Body of pancreas (tissue), 4 donors: Measurements from ENCODE around the gene SERPINB1. TPM values are rescaled to one million over a fixed set of nuclear protein-coding genes. Genes with fewer than 3 reads are reported as not detected.
A peak's percentile ranks its signal among the peaks of the same experiment; 100 is the strongest.

Source experiments
- ATAC-seq: fragments of 150-250 bp; one replicate; pipeline ENCODE4 v1.9.1; 2016
- DNase-seq, 4 donors: peaks; one replicate each; pipeline ENCODE4 v3.0.0-alpha.2; 2019
- H3K27ac ChIP-seq, 4 donors: fragments of 200-600 bp; sonication (generic); 1 replicate in 3 of 4; 2 replicates in 1 of 4; pipeline versions ENCODE4 v1.5.1 to v1.6.1; 2016 to 2019; ENCODE audit warnings: mild to moderate bottlenecking in 1 of 4, mixed read lengths in 1 of 4, moderate library complexity in 1 of 4
- H3K27me3 ChIP-seq, 2 donors: fragments of 200-600 bp; sonication (generic); one replicate each; pipeline ENCODE4 v1.6.0; 2016; ENCODE audit warnings: mild to moderate bottlenecking in 1 of 2
- H3K36me3 ChIP-seq, 2 donors: fragments of 200-600 bp; sonication (generic); replicated peaks in 1 of 2; 2 replicates each; pipeline ENCODE4 v1.5.1; 2016; ENCODE audit warnings: low read depth in 2 of 2; ENCODE audit not compliant: insufficient read depth in 1 of 2
- H3K4me1 ChIP-seq: fragments of 200-600 bp; sonication (generic); one replicate; pipeline ENCODE4 v1.6.0; 2016
- H3K4me3 ChIP-seq, 2 donors: fragments of 200-600 bp; sonication (generic); 1 replicate in 1 of 2; 2 replicates in 1 of 2; pipeline ENCODE4 v1.5.1; 2016 to 2019
- H3K9me3 ChIP-seq, 3 donors: fragments of 200-600 bp; sonication (generic); 1 replicate in 2 of 3; 2 replicates in 1 of 3; pipeline ENCODE4 v1.5.1; 2016
- POLR2A ChIP-seq, 3 donors: fragments of 450-650 bp; IDR thresholded peaks; one replicate each; pipeline ENCODE4 v1.6.1; 2016; ENCODE audit warnings: antibody characterized with exemption in 3 of 3, mild to moderate bottlenecking in 2 of 3
- WGBS, 2 donors: methylation state at CpG; one replicate each; pipeline ENCODE4 v1.1.5; 2017; 5-methylcytosine and 5-hydroxymethylcytosine counted together
- intact Hi-C: fragments of 100-400 bp; cut with DNase I; formaldehyde crosslinking; loops from one replicate; pipeline ENCODE4 v1.15.1; 2023
- total RNA-seq, 2 donors: library from RNA; depleted of rRNA; stranded (reverse); fragments of >200 nt; gene quantifications; one replicate each; pipeline ENCODE4 v1.1.0, GENCODE V29; 2016
- TF ChIP-seq, protein P1 (sequence below), 7 experiments: fragments of 450-650 bp in 4 of 7; fragments of 200-600 bp in 3 of 7; sonication (generic) in 3 of 7; IDR thresholded peaks; one replicate each; pipeline ENCODE4 v1.5.1; 2016 to 2019; ENCODE audit warnings: antibody characterized with exemption in 7 of 7

Gene SERPINB1
- 10 to 100 TPM; 19.1 to 80.4 TPM for total RNA-seq

DNA sequence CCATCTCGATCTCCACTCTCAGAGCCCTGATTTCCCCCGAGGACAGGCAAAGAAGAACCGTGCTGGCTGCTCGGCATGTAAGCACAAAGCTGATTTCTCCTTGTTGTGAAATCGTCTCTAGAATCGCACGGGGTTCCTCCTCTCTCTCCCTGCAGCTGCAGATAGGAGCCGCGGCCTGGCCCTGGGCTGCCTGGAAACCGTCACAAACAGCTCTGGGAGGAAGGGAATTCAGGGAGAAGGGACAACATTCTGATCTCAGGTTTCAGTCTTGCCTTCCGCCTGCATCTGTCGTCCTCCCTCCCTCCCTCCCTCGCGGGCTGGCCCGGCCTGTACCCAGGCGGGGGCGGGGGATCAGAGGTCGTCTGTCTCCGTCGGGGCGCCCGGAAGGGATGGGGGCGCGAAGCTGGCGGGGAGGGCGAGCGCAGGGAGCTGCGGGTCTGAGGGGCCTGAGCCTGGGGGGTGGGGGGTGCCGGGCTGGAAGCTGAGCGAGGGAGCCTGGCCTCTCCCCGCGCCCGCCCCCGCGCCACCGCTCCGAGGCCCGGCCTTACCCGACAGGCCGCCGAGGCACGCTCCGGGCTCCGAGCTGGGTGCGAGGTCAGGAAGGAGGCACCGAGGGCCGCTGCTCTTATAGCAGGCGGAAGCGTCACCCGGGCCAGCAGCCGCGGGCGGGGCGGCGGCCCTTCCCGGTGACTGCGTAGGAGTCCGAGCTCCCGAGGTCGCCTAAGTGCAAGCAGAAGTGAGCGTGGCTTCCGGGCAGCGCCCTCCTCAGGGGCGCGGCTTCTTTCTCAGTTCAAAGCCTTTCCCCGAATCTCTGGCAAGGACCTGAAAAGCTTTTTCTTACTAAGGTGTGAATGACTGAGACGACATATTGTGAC is at the start of gene SERPINB1:
Gene SERPINB1 (minus strand): TSS at position 600 of the 875 bp plus-strand sequence. CDS start 1,277 bp downstream, outside the sequence.
- peak; percentile 83 for ATAC-seq
- peaks cover 0 to 10% of the 10 kb centered on the region in 2 donors for H3K36me3 ChIP-seq
- H3K27me3 ChIP-seq = no peaks in the 10 kb centered on the region
- peak; percentile 92 to 95 (median 93) for DNase-seq
- H3K27ac ChIP-seq = peak within 1 kb of the TSS; percentile 92 to 99 (median 97)
- H3K4me3 ChIP-seq = peak within 1 kb of the TSS; percentile 5 to 40
- H3K9me3 ChIP-seq = no peaks in the 10 kb centered on the region
- TF ChIP-seq, protein P1, sequence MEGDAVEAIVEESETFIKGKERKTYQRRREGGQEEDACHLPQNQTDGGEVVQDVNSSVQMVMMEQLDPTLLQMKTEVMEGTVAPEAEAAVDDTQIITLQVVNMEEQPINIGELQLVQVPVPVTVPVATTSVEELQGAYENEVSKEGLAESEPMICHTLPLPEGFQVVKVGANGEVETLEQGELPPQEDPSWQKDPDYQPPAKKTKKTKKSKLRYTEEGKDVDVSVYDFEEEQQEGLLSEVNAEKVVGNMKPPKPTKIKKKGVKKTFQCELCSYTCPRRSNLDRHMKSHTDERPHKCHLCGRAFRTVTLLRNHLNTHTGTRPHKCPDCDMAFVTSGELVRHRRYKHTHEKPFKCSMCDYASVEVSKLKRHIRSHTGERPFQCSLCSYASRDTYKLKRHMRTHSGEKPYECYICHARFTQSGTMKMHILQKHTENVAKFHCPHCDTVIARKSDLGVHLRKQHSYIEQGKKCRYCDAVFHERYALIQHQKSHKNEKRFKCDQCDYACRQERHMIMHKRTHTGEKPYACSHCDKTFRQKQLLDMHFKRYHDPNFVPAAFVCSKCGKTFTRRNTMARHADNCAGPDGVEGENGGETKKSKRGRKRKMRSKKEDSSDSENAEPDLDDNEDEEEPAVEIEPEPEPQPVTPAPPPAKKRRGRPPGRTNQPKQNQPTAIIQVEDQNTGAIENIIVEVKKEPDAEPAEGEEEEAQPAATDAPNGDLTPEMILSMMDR (IDR thresholded peaks at IDR 0.05) = peak in 3 of 7 experiments; percentile 12 to 33 (median 29)
- peak; percentile 75 to 94 (median 94) for TF ChIP-seq POLR2A (IDR thresholded peaks at IDR 0.05)
- peaks cover 62% of the 10 kb centered on the region for H3K4me1 ChIP-seq
- 0 to 2% methylated on average over 14 to 43 of the region's 67 CpGs for WGBS, 2 donors
- intact Hi-C loops = no loop called here

DNA sequence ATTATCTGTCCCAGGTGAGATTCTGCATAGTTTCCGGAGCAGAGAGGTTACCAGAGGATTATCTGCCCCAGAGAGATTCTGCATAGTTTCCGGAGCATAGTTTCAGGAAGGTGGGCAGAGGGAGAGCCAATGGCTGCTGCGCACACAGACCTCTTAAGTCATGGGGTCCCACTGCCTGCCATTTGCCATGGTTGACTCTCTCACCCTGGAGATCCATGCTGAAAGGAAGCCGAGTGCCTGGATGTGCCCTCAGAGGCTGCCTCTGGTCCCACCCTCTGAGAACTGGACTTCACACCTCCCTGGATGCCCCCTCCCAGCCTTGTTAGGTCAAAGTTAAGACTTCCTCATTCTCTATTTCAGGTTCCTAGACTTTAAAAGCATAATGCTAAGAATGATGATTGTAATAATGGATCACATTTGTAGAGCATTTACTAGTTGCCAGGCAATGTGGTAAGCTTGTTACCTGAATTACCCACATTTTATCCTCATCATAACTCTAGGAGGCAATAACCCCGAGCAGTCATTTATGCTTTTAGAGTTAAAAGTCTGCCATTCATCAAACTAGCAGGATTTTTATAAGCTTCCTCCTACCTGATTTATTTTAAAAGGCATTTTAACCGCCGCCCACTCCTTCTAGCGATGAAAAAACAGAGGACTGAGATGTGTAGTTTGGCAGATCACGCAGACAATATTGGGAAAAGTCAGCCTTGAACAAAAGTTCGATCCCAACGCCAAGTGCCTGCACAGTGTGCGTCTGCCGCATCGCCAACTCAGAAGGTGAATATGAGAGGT is 49.5 kb upstream of the SERPINB1 start:
- H3K9me3 ChIP-seq = no peaks in the 10 kb centered on the region
- H3K4me1 ChIP-seq = no peaks in the 10 kb centered on the region
- H3K36me3 ChIP-seq = no peaks in the 10 kb centered on the region
- no peak overlapping the region for H3K4me3 ChIP-seq
- H3K27me3 ChIP-seq = no peaks in the 10 kb centered on the region
- WGBS, 2 donors = 83 to 86% methylated on average over 14 of the region's 14 CpGs
- ATAC-seq (no peak), DNase-seq (no peak)
- intact Hi-C loops = no loop called here
- H3K27ac ChIP-seq = no peak overlapping the region
- TF ChIP-seq, protein P1 (IDR thresholded peaks at IDR 0.05) = no peak
- TF ChIP-seq POLR2A (IDR thresholded peaks at IDR 0.05) = no peak

DNA sequence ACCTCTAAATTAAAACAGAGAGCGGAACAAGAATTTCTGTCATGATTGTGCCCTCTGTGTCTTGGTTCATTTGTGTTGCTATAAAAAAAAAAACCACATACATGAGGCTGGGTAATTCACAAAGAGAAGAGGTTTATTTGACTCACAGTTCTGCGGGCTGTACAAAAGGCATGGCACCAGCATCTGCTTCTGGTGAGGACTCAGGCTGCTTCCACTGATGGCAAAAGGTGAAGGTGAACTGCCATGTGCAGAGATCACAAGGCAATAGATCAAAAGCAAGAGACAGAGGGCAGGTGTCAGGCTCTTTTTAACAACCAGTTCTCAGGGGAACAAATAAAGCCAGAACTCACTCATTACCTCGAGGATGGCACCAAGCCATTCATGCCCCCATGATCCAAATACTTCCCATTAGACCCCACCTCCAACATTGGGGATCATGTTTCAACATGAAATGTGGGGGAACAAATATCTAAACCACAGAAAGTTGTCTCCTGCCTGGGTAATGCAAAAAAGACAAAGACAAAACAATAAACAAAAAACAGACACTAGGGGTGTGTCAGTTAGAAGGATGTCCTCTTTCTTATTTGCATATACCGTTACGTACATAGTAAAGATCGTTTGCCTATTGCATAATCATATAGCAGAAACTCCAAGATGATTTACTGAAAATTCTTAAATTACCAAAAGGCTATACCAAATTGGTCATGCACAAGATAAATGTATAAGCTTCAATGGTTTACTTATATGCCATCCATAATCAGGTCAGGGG is 44.5 kb upstream of the SERPINB1 start:
- Histone ChIP-seq H3K9me3 (no peaks in the 10 kb centered on the region), H3K4me3 (no peak overlapping the region), H3K27ac (no peak overlapping the region), H3K27me3 (no peaks in the 10 kb centered on the region), H3K4me1 (no peaks in the 10 kb centered on the region), H3K36me3 (no peaks in the 10 kb centered on the region)
- DNase-seq (no peak), ATAC-seq (no peak)
- intact Hi-C loops = no loop called here
- TF ChIP-seq POLR2A (IDR thresholded peaks at IDR 0.05) = no peak
- TF ChIP-seq, protein P1 (IDR thresholded peaks at IDR 0.05) = no peak
- WGBS, 2 donors = 30 to 55% methylated on average over 6 of the region's 6 CpGs

DNA sequence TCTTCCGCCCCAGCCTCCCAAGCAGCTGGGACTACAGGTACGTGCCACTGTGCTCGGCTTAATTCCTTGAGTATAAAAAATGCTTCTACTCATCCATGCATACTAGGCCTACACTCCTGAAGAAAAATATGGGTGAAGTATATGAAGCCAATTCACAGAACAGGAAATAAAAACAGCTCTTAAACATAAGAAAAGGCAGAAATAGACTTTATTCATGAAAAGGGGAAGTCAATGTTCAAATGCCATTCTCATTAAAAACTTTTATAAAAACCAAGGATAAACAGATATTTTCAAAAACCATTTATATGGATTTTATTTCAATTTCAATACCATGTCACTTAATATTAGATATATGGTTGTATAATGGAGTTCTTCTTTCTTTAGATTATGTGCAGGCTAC is 43.1 kb upstream of the SERPINB1 start:
- Histone ChIP-seq H3K36me3 (no peaks in the 10 kb centered on the region), H3K27ac (no peak overlapping the region), H3K27me3 (no peaks in the 10 kb centered on the region), H3K4me1 (no peaks in the 10 kb centered on the region), H3K9me3 (no peaks in the 10 kb centered on the region), H3K4me3 (no peak overlapping the region)
- no peak for ATAC-seq
- DNase-seq = no peak
- WGBS, 2 donors = 89 to 94% methylated on average over 3 of the region's 3 CpGs
- TF ChIP-seq, protein P1 (IDR thresholded peaks at IDR 0.05) = no peak
- TF ChIP-seq POLR2A (IDR thresholded peaks at IDR 0.05) = no peak
- intact Hi-C loops = no loop called here
